HUDEP-2 (cell line): Measurements from ENCODE around the gene WDR70.
A peak's percentile ranks its signal among the peaks of the same experiment; 100 is the strongest.

Source experiments
- DNase-seq, 76 experiments: peaks; one replicate each; lab custom pipeline; 2025; ENCODE audit not compliant: unreplicated experiment in 76 of 76; lab: John Stamatoyannopoulos, UW

The WDR70 gene

DNA sequence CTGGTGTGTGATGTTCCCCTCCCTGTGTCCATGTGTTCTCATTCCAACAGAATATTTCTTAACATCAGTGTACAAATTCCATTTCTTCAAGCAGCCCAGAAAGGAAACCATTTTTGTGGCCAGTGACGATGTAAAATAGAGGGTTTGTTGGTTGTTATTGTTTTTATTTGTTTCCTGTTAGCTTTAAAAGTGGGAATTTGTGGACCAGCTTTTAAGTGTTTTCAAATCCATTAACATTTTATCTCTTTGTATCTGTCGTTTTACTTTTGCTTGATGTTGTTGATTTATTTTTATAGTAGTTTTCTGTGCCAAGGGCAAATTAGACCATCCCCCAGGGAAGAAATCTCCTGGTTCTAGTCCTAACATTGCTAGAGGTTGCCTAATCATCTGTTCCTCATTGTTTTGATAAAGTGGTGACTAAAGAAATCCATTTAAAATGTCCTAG, 360.7 kb downstream of the WDR70 start:
- no peak for DNase-seq

DNA sequence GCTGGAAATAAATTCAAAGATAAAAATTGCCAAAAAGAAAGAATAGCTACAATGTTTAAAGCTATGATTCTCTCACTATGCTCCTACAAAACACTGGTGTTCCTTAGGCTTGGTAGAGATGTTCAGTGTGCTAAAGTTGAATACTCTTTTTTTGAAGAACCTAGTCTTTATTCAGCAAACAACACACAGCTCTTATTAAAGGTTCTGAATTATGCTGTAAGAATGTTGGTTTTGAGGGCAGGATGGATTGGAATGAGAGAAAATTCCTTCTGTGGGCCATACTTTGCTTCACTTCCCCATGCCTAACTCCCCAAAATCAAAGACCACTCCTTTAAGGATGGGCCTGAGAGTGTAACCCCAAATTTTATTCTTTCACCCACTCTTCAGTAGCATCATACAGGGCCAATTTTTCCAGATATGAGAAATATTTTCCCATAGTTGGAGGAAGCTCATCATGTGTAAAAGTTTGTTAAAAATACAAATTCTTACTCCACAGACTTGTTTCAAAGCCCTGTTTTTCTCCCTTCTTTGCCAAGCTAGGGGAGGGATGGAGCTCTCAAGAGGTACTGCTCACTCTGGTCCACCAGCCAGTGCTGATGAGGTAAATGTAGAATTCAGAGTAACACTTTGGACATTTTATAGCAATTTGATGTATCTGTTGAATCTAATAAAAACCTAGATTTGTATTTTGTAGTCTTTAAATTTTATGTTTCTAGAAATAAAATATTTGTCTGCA, 361.4 kb downstream of the WDR70 start:
- no peak for DNase-seq

- peak in 1 of 76 experiments; percentile 12 for DNase-seq
Observed at GRCh38 chr5:37742111-37742510, 363.0 kb downstream of the WDR70 start.

- no peak for DNase-seq
Observed at GRCh38 chr5:37751227-37751626, 372.1 kb downstream of the WDR70 start.

GRCh38 chr5:37754976-37755375, 375.9 kb downstream of the WDR70 start:
- DNase-seq, result no peak

- DNase-seq, result no peak
Observed at GRCh38 chr5:37755581-37755980, 376.5 kb downstream of the WDR70 start.

DNA sequence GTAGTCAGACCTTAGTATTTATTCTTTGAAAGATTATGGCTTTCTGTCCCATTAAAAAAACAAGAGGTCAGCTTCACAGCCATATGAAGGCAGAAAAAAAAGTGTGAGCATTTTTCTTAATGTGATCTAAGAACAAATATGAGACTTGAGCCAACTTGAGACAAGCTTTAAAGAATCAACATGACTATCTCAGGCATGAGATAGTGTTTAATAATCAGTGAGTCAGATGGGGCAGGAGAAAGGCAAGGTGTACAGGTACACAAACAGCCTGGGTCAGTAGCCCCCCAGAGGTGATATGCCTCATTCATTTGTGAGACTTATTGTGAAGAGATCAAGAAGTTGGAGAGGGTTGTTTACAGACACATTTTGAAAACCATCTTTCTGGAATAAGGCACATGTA, 377.1 kb downstream of the WDR70 start:
- DNase-seq, result no peak

DNA sequence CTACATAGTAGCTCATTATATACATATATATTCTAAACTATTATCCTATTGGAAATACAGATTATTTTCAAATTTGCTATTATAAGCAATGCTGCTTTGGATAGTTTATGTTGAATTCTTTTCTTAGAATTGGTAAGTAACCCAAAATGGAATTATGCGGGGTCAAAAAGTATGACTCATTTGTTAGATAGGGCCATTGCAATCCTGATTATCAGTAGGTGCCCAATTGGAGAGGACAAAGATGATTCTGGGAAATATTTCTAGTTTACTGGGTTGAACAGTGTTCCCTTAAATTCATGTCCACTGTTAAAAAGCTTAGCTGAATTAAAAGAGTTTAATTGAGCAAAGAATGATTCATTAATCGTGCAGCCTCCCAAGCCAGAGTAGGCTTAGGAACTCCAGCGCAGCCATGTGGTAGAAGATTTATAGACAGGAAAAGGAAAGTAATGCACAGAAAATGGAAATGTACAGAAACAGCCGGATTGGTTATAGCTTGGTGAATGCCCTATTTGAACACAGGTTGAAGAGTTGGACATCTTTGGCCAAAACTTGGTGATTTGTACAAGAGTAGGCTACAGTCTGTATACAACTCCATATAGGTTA, 379.0 kb downstream of the WDR70 start:
- DNase-seq, result peak in 1 of 76 experiments; percentile 0

DNA sequence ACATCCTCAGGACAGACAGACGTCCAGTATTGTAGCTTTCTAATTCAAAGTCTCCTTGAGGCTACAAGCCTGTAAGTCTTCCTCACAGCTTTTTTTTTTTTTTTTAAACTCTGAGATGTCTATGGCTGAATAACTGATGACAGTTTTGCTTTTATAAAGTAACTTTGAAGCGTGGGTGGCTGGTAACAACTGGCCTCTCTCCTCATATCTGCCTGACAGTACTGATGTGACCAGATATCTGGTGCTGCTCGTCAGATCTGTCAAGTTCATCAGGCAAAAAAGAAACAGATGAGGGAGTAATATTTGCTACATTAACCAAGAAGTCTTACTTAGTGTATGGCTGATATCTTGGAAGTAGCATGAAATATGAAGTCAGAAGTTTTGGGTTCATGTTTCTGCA, 388.1 kb downstream of the WDR70 start:
- DNase-seq, result peak in 2 of 76 experiments; percentile 13

- DNase-seq, result no peak
Observed at GRCh38 chr5:37767961-37768360, 388.8 kb downstream of the WDR70 start.

DNA sequence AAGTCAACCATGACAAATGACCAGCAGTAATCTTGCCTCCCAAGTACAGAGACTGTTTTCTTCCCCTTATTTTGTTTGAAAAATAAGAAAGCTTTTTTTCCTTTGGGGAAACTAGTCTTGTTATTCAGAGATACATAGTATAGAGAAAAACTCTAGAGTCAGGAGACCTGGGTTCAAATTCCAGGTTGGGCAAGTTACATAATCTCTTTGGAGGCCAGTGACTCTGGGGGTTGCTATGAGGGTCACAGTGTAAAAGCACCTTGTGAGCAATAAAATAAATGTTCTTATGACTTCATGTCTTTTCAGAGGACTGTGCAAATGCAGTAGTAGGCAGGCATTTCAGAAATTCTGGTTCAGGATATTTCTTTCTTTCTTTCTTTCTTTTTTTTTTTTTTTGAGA, 389.3 kb downstream of the WDR70 start:
- no peak for DNase-seq

DNA sequence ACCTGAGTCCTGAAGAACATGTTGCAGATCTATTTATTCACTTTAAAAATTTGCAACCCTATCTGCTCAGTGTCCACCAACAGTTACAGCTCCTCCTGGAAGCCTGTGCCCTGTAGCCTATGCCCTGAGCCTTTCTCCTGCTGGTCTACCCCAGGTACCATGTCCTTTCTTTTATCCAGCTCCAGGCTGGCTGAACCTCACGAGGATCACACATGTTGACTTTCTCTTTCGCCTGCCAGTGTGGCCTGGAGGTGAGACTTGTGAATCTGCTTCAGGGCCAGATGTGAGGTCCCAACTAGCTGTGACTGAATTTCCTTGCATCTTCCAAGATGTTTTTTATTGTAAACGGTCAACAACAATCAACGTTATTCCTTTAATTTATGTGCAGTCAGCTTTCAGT, 390.0 kb downstream of the WDR70 start:
- no peak for DNase-seq

- no peak for DNase-seq
Observed at GRCh38 chr5:37769840-37770239, 390.7 kb downstream of the WDR70 start.

- no peak for DNase-seq
Observed at GRCh38 chr5:37770786-37771185, 391.7 kb downstream of the WDR70 start.

DNA sequence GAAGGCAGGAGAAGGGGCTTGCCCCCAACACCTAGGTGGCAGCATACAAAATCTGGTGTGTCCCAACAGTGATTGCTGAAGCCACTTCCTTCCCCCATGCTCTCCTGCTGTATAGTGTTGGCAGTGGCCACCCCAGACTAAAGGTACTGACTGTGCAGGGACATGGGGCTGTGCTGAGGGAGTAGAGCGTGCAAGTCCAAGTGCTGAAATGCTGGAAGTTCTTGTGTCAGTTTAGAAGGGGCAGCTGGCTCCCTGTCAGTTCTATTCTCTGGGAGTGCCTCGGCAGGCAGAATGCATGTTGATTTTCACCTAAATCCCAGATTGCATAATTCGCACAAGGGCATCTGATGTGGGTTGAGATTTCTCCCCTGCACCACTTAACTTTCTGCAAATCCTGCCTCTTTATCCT, 392.1 kb downstream of the WDR70 start:
- no peak for DNase-seq

DNA sequence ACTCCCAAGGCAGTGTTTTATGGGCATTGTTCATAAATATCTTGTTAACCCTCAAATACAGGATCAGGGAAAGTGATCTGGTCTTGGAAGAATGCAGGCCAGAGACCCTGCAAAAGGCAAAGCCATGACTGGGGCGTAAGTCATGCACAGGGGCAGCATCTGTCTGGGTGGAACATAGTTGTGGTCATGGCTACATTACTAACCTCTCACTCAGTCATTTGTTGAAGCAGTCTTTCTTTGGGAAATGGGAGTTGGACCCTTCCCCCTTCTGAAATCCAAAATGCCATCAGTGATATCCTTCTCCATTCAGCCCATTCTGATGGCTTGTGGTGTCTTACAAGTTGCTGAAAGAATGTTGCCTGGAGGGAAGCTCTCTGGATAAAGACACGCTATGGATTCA, 392.6 kb downstream of the WDR70 start:
- DNase-seq, result no peak

DNA sequence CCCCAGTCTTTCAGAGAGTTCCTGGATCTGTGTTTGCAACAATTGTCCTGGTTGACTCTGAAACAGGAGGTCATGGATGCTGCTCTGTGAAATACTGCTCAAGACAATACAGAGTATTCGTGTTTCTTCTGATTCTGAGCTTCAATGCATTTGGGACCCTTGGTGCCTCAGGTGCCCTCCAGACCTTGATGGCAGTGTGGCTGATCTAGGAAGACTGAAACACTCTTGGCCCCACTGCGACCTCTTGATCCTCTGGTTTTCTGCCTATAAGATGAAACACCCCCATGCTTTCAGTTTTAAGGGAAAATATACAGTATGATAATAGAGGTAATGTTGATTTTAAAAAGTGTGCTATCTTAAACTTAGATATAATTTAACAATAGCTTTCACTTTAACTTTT, 393.1 kb downstream of the WDR70 start:
- no peak for DNase-seq

DNA sequence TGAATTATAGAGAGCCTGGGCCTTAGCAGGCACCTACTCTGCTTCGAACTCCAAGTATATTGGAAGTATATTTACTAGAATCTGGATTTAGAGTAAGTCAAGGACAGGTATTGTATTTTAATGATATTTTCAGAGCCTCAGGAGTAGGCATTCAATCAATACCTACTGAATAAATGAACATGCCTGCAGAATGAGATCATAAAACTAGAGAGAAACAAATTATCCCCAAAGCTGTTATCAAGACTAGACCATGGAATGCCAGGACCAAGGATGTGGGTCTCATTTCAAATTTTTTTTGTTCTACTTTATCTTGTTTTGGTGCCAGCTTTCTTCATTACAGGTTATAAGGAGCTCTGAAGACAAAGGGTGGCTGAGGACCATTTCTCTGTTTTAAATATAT, 394.7 kb downstream of the WDR70 start:
- DNase-seq, result no peak

- peak in 22 of 76 experiments; percentile 0 to 37 (median 8) for DNase-seq
Observed at GRCh38 chr5:37774912-37775483, 395.9 kb downstream of the WDR70 start.

- no peak for DNase-seq
Observed at GRCh38 chr5:37776826-37777225, 397.7 kb downstream of the WDR70 start.

DNA sequence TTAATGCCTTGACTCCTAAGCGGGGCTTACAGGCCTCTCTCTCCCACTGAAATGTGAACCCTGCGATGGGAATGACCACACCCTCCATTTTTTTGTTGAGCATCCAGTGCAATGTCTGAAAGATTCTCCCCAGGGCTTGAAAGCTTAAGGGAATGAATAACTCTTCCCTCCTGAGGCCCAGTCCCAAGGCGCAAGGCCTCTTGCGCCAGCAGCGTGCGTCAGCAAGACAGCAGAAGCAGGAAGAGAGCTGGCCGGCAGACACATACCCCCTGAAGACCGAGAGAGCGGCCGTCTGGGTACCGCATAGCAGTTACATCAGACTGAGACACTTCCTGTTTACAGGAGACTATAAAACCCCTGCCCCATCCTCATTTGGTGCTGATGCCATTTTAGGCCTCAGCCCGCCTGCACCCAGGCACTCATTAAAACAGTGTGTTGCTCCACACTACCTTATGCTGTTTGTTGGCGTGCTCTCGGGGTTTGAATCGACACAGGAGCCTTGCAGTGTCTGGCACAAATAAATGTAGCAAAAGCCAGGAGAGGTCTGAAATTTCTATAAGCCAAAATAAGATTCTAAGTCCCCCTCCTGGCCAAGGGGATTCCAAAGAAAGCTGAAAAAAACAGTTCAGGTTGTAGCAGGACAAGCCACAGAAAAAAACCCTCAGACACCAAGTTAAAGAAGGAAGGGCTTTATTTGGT, 398.5 kb downstream of the WDR70 start:
- no peak for DNase-seq
